B cell (primary cell): Measurements from ENCODE around the gene LCMT2. TPM values are rescaled to one million over a fixed set of nuclear protein-coding genes. Genes with fewer than 3 reads are reported as not detected.

ENCODE experiments used
- ATAC-seq: fragments of 200-7000 bp; cut with Tn5 transposase; one replicate; pipeline ENCODE4 v1.10.0; 2021; ENCODE audit warnings: low read depth, mild to moderate bottlenecking, moderate number of reproducible peaks, moderate library complexity
- CTCF ChIA-PET: fragments of 350-600 bp; sonication (Branson Sonifier 250); formaldehyde crosslinking; loops from one replicate; lab custom pipeline; 2021; ENCODE audit warnings: antibody characterized with exemption, inconsistent platforms; lab: Charles Lee
- POLR2A ChIA-PET: fragments of 350-600 bp; sonication (Branson Sonifier 250); formaldehyde crosslinking; loops from one replicate; lab custom pipeline; 2021; ENCODE audit warnings: antibody characterized with exemption; lab: Charles Lee
- DNase-seq: peaks from one replicate; pipeline ENCODE4 v3.0.0; 2013
- H2AFZ ChIP-seq: 2 replicates; pipeline ENCODE4 v1.6.1; 2012; ENCODE audit warnings: mild to moderate bottlenecking, low read depth, low read length; ENCODE audit not compliant: insufficient read depth, poor library complexity, severe bottlenecking
- H3K27ac ChIP-seq, 2 donors: 1 replicate in 1 of 2; 2 replicates in 1 of 2; pipeline ENCODE4 v1.5.1; 2012 to 2013; ENCODE audit warnings: low read length in 2 of 2, mild to moderate bottlenecking in 2 of 2, moderate library complexity in 1 of 2
- H3K27me3 ChIP-seq, 4 experiments: fragments of 200-600 bp in 1 of 4; sonication (generic) in 1 of 4; replicated peaks in 1 of 4; 1 replicate in 2 of 4; 2 replicates in 2 of 4; pipeline versions ENCODE4 v1.6.1 to v1.7.0; 2013 to 2016; ENCODE audit warnings: low read length in 3 of 4, mild to moderate bottlenecking in 2 of 4, mixed read lengths in 1 of 4, moderate library complexity in 1 of 4; ENCODE audit not compliant: insufficient read depth in 4 of 4, control insufficient read depth in 3 of 4; ENCODE audit errors: control extremely low read depth in 1 of 4
- H3K36me3 ChIP-seq, 2 experiments: replicated peaks in 1 of 2; 1 replicate in 1 of 2; 2 replicates in 1 of 2; pipeline versions ENCODE4 v1.6.1 to v1.7.1; 2013; ENCODE audit warnings: low read length in 1 of 2; ENCODE audit not compliant: insufficient read depth in 2 of 2, control insufficient read depth in 1 of 2; ENCODE audit errors: control extremely low read depth in 1 of 2, extremely low read depth in 1 of 2
- H3K4me1 ChIP-seq, 2 donors: fragments of 200-600 bp in 1 of 2; sonication (generic) in 1 of 2; 1 replicate in 1 of 2; 2 replicates in 1 of 2; pipeline versions ENCODE4 v1.5.1 to v1.6.1; 2013 to 2017; ENCODE audit warnings: low read length in 2 of 2; ENCODE audit not compliant: control insufficient read depth in 2 of 2, insufficient read depth in 2 of 2
- H3K4me2 ChIP-seq: replicated peaks from 2 replicates; pipeline ENCODE3; 2012; ENCODE audit warnings: mild to moderate bottlenecking, low read depth, low read length; ENCODE audit not compliant: poor library complexity, severe bottlenecking
- H3K4me3 ChIP-seq, 5 experiments: fragments of 200-600 bp in 1 of 5; sonication (generic) in 1 of 5; 1 replicate in 3 of 5; 2 replicates in 2 of 5; pipeline versions ENCODE4 v1.5.1 to v1.7.0; 2011 to 2016; ENCODE audit warnings: low read length in 4 of 5, mild to moderate bottlenecking in 4 of 5, low read depth in 2 of 5, control low read depth in 1 of 5, moderate library complexity in 1 of 5; ENCODE audit not compliant: insufficient read depth in 1 of 5; ENCODE audit errors: control extremely low read depth in 1 of 5, extremely low read depth in 1 of 5
- H3K79me2 ChIP-seq: fragments of 200-600 bp; sonication (generic); one replicate; pipeline ENCODE4 v1.6.0; 2016; ENCODE audit warnings: low read length; ENCODE audit not compliant: control insufficient read depth, insufficient read depth
- H3K9ac ChIP-seq: fragments of 200-600 bp; sonication (generic); 2 replicates; pipeline ENCODE4 v1.6.1; 2017; ENCODE audit warnings: mild to moderate bottlenecking, low read length, moderate library complexity
- H3K9me3 ChIP-seq, 3 donors: one replicate each; pipeline versions ENCODE4 v1.6.1 to v1.7.1; 2013; ENCODE audit warnings: low read length in 2 of 3; ENCODE audit not compliant: control insufficient read depth in 2 of 3, insufficient read depth in 1 of 3; ENCODE audit errors: control extremely low read depth in 1 of 3
- H4K20me1 ChIP-seq: 2 replicates; pipeline ENCODE4 v1.6.0; 2012; ENCODE audit warnings: mild to moderate bottlenecking, low read length; ENCODE audit not compliant: insufficient read depth, control insufficient read depth, poor library complexity, severe bottlenecking
- H3K27ac Mint-ChIP-seq: one replicate; pipeline ENCODE4 v1.8.0; 2021; ENCODE audit warnings: mixed read lengths
- H3K27me3 Mint-ChIP-seq: one replicate; pipeline ENCODE4 v1.8.0; 2021; ENCODE audit warnings: mixed read lengths
- H3K4me1 Mint-ChIP-seq: one replicate; pipeline ENCODE4 v1.8.0; 2021; ENCODE audit warnings: mixed read lengths
- H3K4me3 Mint-ChIP-seq: one replicate; pipeline ENCODE4 v1.8.0; 2021; ENCODE audit warnings: mixed read lengths
- H3K9me3 Mint-ChIP-seq: one replicate; pipeline ENCODE4 v1.8.0; 2022; ENCODE audit warnings: mixed read lengths; ENCODE audit not compliant: insufficient read depth
- EZH2 ChIP-seq: IDR thresholded peaks from 2 replicates; pipeline ENCODE4 v1.6.1; 2012; ENCODE audit warnings: borderline replicate concordance, low read depth, mild to moderate bottlenecking, moderate library complexity, low read length; ENCODE audit not compliant: insufficient read depth, poor library complexity, severe bottlenecking
- WGBS: methylation state at CpG from one replicate; pipeline ENCODE4 v1.1.5; 2013; ENCODE audit warnings: missing lambda C conversion rate; ENCODE audit not compliant: insufficient coverage; 5-methylcytosine and 5-hydroxymethylcytosine counted together
- intact Hi-C: fragments of 100-400 bp; cut with micrococcal nuclease; formaldehyde crosslinking; loops from one replicate; pipeline ENCODE4 v1.10.0; 2022
- polyA plus RNA-seq: library from polyadenylated mRNA; depleted of rRNA; stranded (reverse); fragments of >200 nt; gene quantifications from 2 replicates; pipeline ENCODE4 v1.2.3, GENCODE V29; 2012
- total RNA-seq, 2 donors: library from RNA; stranded (reverse); fragments of 120-200 nt in 1 of 2; gene quantifications; 1 replicate in 1 of 2; 2 replicates in 1 of 2; pipeline versions ENCODE4 v1.2.3 to v1.2.4, GENCODE V29; 2013 to 2022
- TF ChIP-seq, protein P1 (sequence below): fragments of 200-600 bp; IDR thresholded peaks from one replicate; pipeline ENCODE4 v1.8.0; 2022; ENCODE audit warnings: antibody characterized with exemption, mild to moderate bottlenecking

LCMT2 gene
- total and polyA plus RNA-seq, 2 donors (not counting 1 experiment from before 2014, with no cell fraction given): 7.5 to 12.8 TPM

DNA sequence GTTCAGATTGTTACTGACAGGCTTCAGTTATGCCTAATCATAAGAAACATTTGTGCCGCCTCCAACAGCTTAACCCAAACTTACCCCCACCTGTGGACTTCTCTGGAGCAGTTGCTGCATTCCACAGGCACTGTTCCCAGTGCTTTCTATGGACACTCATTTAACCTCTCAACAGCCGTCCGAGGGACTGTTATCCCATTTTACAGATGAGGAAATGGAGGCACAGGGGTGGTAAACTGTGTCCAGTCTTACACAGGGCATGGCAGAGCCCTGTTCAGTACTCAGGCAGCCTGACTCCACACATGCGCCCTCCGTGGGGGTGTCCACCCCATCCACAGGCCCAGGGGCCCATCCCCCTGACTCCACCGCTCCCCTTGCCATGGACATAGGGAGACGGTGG is 49.4 kb downstream of the LCMT2 start:
- no peak overlapping the region for H3K4me2 ChIP-seq
- H2AFZ ChIP-seq: no peak overlapping the region
- no peak for TF ChIP-seq EZH2
- TF ChIP-seq, protein P1, sequence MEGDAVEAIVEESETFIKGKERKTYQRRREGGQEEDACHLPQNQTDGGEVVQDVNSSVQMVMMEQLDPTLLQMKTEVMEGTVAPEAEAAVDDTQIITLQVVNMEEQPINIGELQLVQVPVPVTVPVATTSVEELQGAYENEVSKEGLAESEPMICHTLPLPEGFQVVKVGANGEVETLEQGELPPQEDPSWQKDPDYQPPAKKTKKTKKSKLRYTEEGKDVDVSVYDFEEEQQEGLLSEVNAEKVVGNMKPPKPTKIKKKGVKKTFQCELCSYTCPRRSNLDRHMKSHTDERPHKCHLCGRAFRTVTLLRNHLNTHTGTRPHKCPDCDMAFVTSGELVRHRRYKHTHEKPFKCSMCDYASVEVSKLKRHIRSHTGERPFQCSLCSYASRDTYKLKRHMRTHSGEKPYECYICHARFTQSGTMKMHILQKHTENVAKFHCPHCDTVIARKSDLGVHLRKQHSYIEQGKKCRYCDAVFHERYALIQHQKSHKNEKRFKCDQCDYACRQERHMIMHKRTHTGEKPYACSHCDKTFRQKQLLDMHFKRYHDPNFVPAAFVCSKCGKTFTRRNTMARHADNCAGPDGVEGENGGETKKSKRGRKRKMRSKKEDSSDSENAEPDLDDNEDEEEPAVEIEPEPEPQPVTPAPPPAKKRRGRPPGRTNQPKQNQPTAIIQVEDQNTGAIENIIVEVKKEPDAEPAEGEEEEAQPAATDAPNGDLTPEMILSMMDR: no peak
- Mint-ChIP-seq H3K4me3 (no peak overlapping the region), H3K27me3 (no peaks in the 10 kb centered on the region), H3K9me3 (no peaks in the 10 kb centered on the region), H3K27ac (no peak overlapping the region), H3K4me1 (peaks cover 21% of the 10 kb centered on the region)
- peaks cover 11 to 12% of the 10 kb centered on the region in 2 donors for H3K4me1 ChIP-seq
- H4K20me1 ChIP-seq: no peaks in the 10 kb centered on the region
- peaks cover 0 to under 1% (median 0%) of the 10 kb centered on the region in 4 experiments for H3K27me3 ChIP-seq
- H3K9ac ChIP-seq: no peak overlapping the region
- no peak for DNase-seq
- 85% methylated on average over 5 of the region's 7 CpGs for whole genome bisulfite sequencing
- no peaks in the 10 kb centered on the region for H3K36me3 ChIP-seq
- ATAC-seq: no peak
- no peaks in the 10 kb centered on the region for H3K79me2 ChIP-seq
- H3K9me3 ChIP-seq: no peaks in the 10 kb centered on the region
- POLR2A ChIA-PET: no interaction called here
- H3K27ac ChIP-seq: no peak overlapping the region
- intact Hi-C loops: loop anchor here (10.0 kb wide), 1 partner anchor 576 kb away; no protein-coding TSS in a partner anchor
- no peak overlapping the region for H3K4me3 ChIP-seq
- CTCF ChIA-PET: interaction anchor here (1.0 to 10.8 kb wide), 2 partner anchors 11 to 57 kb away, joined by 3 to 549 read pairs; partner anchors contain the start of gene EPB42

DNA sequence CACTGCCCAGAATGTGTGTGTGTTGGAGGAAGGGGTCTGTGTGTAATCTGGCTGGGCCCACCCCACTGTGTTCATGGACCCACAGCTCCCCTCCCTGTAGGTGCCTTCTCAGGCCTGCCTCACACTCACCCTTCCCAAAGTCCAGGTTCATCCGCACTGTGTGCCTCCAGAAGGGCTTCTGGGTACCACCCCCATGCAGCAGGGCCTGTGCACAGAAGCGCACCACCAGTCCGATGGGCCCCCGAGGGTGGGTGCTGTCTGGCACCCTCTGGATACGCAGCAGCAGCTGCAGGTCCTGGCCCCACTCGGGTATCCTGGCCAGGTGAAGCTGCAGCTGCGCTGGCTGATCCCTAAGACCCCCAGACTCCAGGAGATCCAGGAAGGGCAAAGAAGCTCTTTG is 50.9 kb downstream of the LCMT2 start:
- Histone ChIP-seq H4K20me1 (no peaks in the 10 kb centered on the region), H3K4me2 (no peak overlapping the region), H3K79me2 (no peaks in the 10 kb centered on the region), H3K27ac (no peak overlapping the region), H2AFZ (no peak overlapping the region), H3K9me3 (no peaks in the 10 kb centered on the region), H3K4me1 (peaks cover 5 to 6% of the 10 kb centered on the region in 2 donors), H3K27me3 (no peaks in the 10 kb centered on the region), H3K9ac (no peak overlapping the region), H3K4me3 (no peak overlapping the region), H3K36me3 (no peaks in the 10 kb centered on the region)
- CTCF ChIA-PET: interaction anchor here (10.8 kb wide), 1 partner anchor 56 kb away, joined by 549 read pairs; the partner anchor contains the start of gene EPB42
- intact Hi-C loops: no loop called here
- ATAC-seq (no peak), DNase-seq (no peak)
- H3K27me3 Mint-ChIP-seq: no peaks in the 10 kb centered on the region
- POLR2A ChIA-PET: no interaction called here
- TF ChIP-seq EZH2: no peak
- TF ChIP-seq, protein P1: no peak
- peaks cover 13% of the 10 kb centered on the region for H3K4me1 Mint-ChIP-seq
- no peaks in the 10 kb centered on the region for H3K9me3 Mint-ChIP-seq
- WGBS: 95% methylated on average over 7 of the region's 7 CpGs
- H3K27ac Mint-ChIP-seq: no peak overlapping the region
- no peak overlapping the region for H3K4me3 Mint-ChIP-seq
